Loucy (cell line): ENCODE results near the gene MDM4.

Experiments
- CTCF ChIP-seq: fragments of 200-600 bp; sonication (generic); conservative IDR thresholded peaks from 2 replicates; pipeline ENCODE4 v1.5.1; 2014; ENCODE audit warnings: mild to moderate bottlenecking, antibody characterized with exemption, low read length
- EZH2phosphoT487 ChIP-seq: fragments of 200-600 bp; IDR thresholded peaks from 2 replicates; pipeline ENCODE4 v1.6.1; 2018; ENCODE audit warnings: antibody characterized with exemption, mild to moderate bottlenecking, moderate library complexity, borderline replicate concordance

GRCh38 chr1:204511366-204511765, 4.8 kb upstream of the MDM4 start:
- TF ChIP-seq CTCF (no peak), EZH2phosphoT487 (no peak)
